HepG2 (cell line): ENCODE measurements around the gene ZNF526. TPM values are rescaled to one million over a fixed set of nuclear protein-coding genes. Genes with fewer than 3 reads are reported as not detected.

Source experiments
- AHR ChIP-seq: IDR thresholded peaks from 2 replicates; pipeline ENCODE4 v1.6.1; 2018; ENCODE audit warnings: missing genetic modification reagents, missing compliant biosample characterization
- KLF9 ChIP-seq: IDR thresholded peaks from 2 replicates; pipeline ENCODE4 v1.6.1; 2016; ENCODE audit warnings: low read depth
- MAFK ChIP-seq, 2 experiments: IDR thresholded peaks in 1 of 2; conservative IDR thresholded peaks in 1 of 2; 2 replicates each; pipeline ENCODE4 v1.6.1; 2011; ENCODE audit warnings: improper control_type of control experiment in 2 of 2, low read length in 2 of 2
- NAIF1 ChIP-seq: sonication (generic); formaldehyde crosslinking; IDR thresholded peaks from 2 replicates; pipeline ENCODE4 v1.5.0; 2020; ENCODE audit warnings: mild to moderate bottlenecking, missing genetic modification reagents, borderline replicate concordance
- NCOR1 ChIP-seq: fragments of 200-600 bp; sonication (generic); IDR thresholded peaks from 2 replicates; pipeline ENCODE4 v1.7.0; 2017; ENCODE audit warnings: antibody characterized with exemption, low read length, borderline replicate concordance
- NFRKB ChIP-seq: fragments of 450-650 bp; IDR thresholded peaks from 2 replicates; pipeline ENCODE4 v1.6.1; 2017
- POLR2A ChIP-seq, 2 experiments: IDR thresholded peaks; 2 replicates each; pipeline ENCODE4 v1.6.1; 2011; ENCODE audit warnings: low read depth in 2 of 2, low read length in 2 of 2, mild to moderate bottlenecking in 1 of 2, moderate library complexity in 1 of 2; ENCODE audit not compliant: insufficient read depth in 1 of 2
- RFX1 ChIP-seq: fragments of 450-650 bp; IDR thresholded peaks from 2 replicates; pipeline ENCODE4 v1.6.1; 2017
- SP1 ChIP-seq, 2 experiments: fragments of 450-650 bp in 1 of 2; sonication (generic) in 1 of 2; formaldehyde crosslinking in 1 of 2; IDR thresholded peaks; 2 replicates each; pipeline versions ENCODE4 v1.4.0 to v1.6.1; 2016 to 2020; ENCODE audit warnings: missing genetic modification reagents in 1 of 2
- TARDBP ChIP-seq: sonication (generic); formaldehyde crosslinking; IDR thresholded peaks from 2 replicates; pipeline ENCODE4 v1.8.0; 2022; ENCODE audit warnings: mild to moderate bottlenecking, missing genetic modification reagents
- ZBTB7B ChIP-seq: sonication (generic); formaldehyde crosslinking; IDR thresholded peaks from 2 replicates; pipeline ENCODE4 v1.4.0; 2020; ENCODE audit warnings: missing genetic modification reagents
- ZMYM4 ChIP-seq: sonication (generic); formaldehyde crosslinking; IDR thresholded peaks from 2 replicates; pipeline ENCODE4 v1.8.1; 2023; ENCODE audit warnings: mild to moderate bottlenecking, missing genetic modification reagents
- ZNF552 ChIP-seq: sonication (generic); formaldehyde crosslinking; IDR thresholded peaks from 2 replicates; pipeline ENCODE4 v1.9.0; 2022; ENCODE audit warnings: missing genetic modification reagents, mild to moderate bottlenecking, borderline replicate concordance
- polyA plus RNA-seq, 8 experiments: library from polyadenylated mRNA; depleted of rRNA in 3 of 8; stranded (reverse) in 7 of 8; unstranded in 1 of 8; fragments of >200 nt; fragmentation: Illumina TruSeq in 4 of 8; extraction: Trizol in 4 of 8; gene quantifications; 2 replicates each; pipeline versions ENCODE4 v1.2.1 to v1.2.3, GENCODE V29; 2011 to 2016; ENCODE audit warnings: low read depth in 4 of 8, missing spikeins in 1 of 8, mixed read lengths in 1 of 8; ENCODE audit not compliant: insufficient read depth in 1 of 8
- total RNA-seq, 5 experiments: library from RNA; depleted of rRNA; stranded (reverse); fragments of >200 nt; fragmentation: Illumina TruSeq; extraction: Trizol; gene quantifications; 2 replicates each; pipeline ENCODE4 v1.2.3, GENCODE V29; 2016; ENCODE audit warnings: low read depth in 1 of 5
- TF ChIP-seq, protein P1 (sequence below): sonication (generic); formaldehyde crosslinking; IDR thresholded peaks from 2 replicates; pipeline ENCODE4 v1.4.0; 2020; ENCODE audit warnings: mild to moderate bottlenecking, missing genetic modification reagents
- TF ChIP-seq, protein P2 (sequence below): sonication (generic); formaldehyde crosslinking; IDR thresholded peaks from 2 replicates; pipeline ENCODE4 v1.5.0; 2020; ENCODE audit warnings: mild to moderate bottlenecking, missing genetic modification reagents
- TF ChIP-seq, protein P3 (sequence below): sonication (generic); formaldehyde crosslinking; IDR thresholded peaks from 2 replicates; pipeline ENCODE4 v1.4.0; 2020; ENCODE audit warnings: missing genetic modification reagents, borderline replicate concordance

ZNF526 gene
- total and polyA plus RNA-seq, 2 of the 13 experiments (the other 11 are each of a cell fraction or from before 2014, with no cell fraction given) = 3.3 to 8.4 TPM

DNA sequence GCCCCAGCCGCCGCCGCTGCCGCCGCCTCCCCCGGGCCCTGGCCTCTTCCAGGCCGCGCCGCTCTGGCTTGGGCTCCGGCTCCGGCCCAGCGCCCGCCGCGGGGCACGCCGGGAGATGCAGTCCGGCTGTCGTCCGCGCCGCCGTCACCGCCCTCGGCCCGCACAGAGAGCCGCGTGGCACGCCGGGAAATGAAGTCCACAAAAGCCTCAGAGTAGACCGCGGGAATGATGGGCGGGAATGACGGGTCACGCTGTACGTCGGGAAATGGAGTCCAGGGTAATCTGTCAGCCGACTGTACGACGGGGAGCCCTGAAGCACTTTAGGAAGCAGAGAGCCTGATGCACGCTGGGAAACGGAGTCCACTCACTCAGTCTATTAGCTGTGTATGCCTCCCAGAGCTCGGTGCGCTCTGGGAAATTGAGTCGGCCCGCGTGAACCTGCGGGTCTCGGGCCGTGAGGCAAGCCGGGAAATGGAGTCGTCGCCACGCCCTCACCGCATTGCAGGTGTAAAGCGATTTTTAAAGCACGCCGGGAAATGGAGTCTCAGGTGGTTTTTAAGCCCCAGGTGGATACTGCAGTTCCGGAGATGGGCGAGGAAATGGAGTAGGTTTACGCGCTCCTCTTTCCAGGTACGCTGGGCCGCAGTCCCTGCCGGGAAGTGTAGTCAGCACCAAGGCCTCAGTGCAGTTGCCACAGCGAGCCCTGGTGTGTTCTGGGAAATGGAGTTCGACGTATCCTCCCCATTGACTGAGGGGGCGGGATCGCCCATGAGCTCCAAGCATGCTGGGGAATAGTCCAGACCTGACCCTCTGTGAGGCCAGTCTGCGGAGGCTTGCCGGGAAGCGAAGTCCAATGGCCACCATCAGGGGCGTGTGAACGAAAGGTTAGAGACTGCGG is 22.6 kb downstream of the ZNF526 start, which contains the start of gene GSK3A (continued):
- TF ChIP-seq MAFK (conservative IDR thresholded peaks at IDR 0.05 in 1 of 2, IDR thresholded peaks at IDR 0.05 in 1 of 2; ENCODE audit: low read length in 2 of 2) (peak in 1 of 2 experiments; percentile 6; a peak in 1 of 4 replicates), ZNF552 (CRISPR knock-in tag) (no peak; the same call in 1 of the 2 replicates), ZMYM4 (CRISPR knock-in tag) (peak; percentile 18; the same call in 1 of the 2 replicates), NAIF1 (CRISPR knock-in tag) (peak; percentile 91), NCOR1 (0 out of 2 replicates have a peak, but pooled peaks have one; percentile 14), RFX1 (no peak; the same call in 1 of the 2 replicates), ZBTB7B (CRISPR knock-in tag) (no peak; the same call in 1 of the 2 replicates), POLR2A (IDR thresholded peaks at IDR 0.05; ENCODE audit: insufficient read depth in 1 of 2, low read depth in 2 of 2, low read length in 2 of 2) (peak; percentile 98), AHR (CRISPR knock-in tag) (no peak; the same call in 1 of the 2 replicates), TARDBP (CRISPR knock-in tag) (peak; percentile 45; the same call in 1 of the 2 replicates), NFRKB (no peak), KLF9 (CRISPR knock-in tag) (no peak), SP1 (IDR thresholded peaks at IDR 0.05) (no peak), SP1 (CRISPR knock-in tag; IDR thresholded peaks at IDR 0.05) (peak; percentile 77)
- TF ChIP-seq, protein P1, sequence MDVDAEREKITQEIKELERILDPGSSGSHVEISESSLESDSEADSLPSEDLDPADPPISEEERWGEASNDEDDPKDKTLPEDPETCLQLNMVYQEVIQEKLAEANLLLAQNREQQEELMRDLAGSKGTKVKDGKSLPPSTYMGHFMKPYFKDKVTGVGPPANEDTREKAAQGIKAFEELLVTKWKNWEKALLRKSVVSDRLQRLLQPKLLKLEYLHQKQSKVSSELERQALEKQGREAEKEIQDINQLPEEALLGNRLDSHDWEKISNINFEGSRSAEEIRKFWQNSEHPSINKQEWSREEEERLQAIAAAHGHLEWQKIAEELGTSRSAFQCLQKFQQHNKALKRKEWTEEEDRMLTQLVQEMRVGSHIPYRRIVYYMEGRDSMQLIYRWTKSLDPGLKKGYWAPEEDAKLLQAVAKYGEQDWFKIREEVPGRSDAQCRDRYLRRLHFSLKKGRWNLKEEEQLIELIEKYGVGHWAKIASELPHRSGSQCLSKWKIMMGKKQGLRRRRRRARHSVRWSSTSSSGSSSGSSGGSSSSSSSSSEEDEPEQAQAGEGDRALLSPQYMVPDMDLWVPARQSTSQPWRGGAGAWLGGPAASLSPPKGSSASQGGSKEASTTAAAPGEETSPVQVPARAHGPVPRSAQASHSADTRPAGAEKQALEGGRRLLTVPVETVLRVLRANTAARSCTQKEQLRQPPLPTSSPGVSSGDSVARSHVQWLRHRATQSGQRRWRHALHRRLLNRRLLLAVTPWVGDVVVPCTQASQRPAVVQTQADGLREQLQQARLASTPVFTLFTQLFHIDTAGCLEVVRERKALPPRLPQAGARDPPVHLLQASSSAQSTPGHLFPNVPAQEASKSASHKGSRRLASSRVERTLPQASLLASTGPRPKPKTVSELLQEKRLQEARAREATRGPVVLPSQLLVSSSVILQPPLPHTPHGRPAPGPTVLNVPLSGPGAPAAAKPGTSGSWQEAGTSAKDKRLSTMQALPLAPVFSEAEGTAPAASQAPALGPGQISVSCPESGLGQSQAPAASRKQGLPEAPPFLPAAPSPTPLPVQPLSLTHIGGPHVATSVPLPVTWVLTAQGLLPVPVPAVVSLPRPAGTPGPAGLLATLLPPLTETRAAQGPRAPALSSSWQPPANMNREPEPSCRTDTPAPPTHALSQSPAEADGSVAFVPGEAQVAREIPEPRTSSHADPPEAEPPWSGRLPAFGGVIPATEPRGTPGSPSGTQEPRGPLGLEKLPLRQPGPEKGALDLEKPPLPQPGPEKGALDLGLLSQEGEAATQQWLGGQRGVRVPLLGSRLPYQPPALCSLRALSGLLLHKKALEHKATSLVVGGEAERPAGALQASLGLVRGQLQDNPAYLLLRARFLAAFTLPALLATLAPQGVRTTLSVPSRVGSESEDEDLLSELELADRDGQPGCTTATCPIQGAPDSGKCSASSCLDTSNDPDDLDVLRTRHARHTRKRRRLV (CRISPR knock-in tag) = 0 out of 2 replicates have a peak, but pooled peaks have one; percentile 81
- TF ChIP-seq, protein P2, sequence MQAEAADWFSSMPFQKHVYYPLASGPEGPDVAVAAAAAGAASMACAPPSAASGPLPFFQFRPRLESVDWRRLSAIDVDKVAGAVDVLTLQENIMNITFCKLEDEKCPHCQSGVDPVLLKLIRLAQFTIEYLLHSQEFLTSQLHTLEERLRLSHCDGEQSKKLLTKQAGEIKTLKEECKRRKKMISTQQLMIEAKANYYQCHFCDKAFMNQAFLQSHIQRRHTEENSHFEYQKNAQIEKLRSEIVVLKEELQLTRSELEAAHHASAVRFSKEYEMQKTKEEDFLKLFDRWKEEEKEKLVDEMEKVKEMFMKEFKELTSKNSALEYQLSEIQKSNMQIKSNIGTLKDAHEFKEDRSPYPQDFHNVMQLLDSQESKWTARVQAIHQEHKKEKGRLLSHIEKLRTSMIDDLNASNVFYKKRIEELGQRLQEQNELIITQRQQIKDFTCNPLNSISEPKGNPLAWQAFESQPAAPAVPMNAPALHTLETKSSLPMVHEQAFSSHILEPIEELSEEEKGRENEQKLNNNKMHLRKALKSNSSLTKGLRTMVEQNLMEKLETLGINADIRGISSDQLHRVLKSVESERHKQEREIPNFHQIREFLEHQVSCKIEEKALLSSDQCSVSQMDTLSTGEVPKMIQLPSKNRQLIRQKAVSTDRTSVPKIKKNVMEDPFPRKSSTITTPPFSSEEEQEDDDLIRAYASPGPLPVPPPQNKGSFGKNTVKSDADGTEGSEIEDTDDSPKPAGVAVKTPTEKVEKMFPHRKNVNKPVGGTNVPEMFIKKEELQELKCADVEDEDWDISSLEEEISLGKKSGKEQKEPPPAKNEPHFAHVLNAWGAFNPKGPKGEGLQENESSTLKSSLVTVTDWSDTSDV (CRISPR knock-in tag) = no peak; the same call in 1 of the 2 replicates
- TF ChIP-seq, protein P3, sequence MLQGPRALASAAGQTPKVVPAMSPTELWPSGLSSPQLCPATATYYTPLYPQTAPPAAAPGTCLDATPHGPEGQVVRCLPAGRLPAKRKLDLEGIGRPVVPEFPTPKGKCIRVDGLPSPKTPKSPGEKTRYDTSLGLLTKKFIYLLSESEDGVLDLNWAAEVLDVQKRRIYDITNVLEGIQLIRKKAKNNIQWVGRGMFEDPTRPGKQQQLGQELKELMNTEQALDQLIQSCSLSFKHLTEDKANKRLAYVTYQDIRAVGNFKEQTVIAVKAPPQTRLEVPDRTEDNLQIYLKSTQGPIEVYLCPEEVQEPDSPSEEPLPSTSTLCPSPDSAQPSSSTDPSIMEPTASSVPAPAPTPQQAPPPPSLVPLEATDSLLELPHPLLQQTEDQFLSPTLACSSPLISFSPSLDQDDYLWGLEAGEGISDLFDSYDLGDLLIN = peak; percentile 46; the same call in 1 of the 2 replicates
